OCI-M2 (cell line): ENCODE results near the gene TAS2R3.

Experiments used
- DNase-seq: peaks from one replicate; lab custom pipeline; 2025; ENCODE audit not compliant: unreplicated experiment; lab: John Stamatoyannopoulos, UW

The TAS2R3 gene

GRCh38 chr7:141785706-141786552 lies 22.0 kb downstream of the TAS2R3 start:
- no peak for DNase-seq

GRCh38 chr7:141788296-141788695 lies 24.4 kb downstream of the TAS2R3 start:
- DNase-seq: no peak

GRCh38 chr7:141789917-141790316 lies 26.0 kb downstream of the TAS2R3 start, which contains the start of gene TAS2R5:
Gene TAS2R5 (plus strand): TSS chr7:141790217. CDS start chr7:141790362, 145 bp downstream.
- no peak for DNase-seq

- no peak for DNase-seq
Measured at GRCh38 chr7:141792526-141792925, 28.6 kb downstream of the TAS2R3 start.
